ENCODE measurements around the gene TPCN1.

TPCN1 gene

GRCh38 chr12:113263431-113263963 is 42.2 kb downstream of the TPCN1 start:
- no peak for DNase-seq

- no peak for DNase-seq
These were observed 45.0 kb downstream of the TPCN1 start for GRCh38 chr12:113266106-113266895.

DNA sequence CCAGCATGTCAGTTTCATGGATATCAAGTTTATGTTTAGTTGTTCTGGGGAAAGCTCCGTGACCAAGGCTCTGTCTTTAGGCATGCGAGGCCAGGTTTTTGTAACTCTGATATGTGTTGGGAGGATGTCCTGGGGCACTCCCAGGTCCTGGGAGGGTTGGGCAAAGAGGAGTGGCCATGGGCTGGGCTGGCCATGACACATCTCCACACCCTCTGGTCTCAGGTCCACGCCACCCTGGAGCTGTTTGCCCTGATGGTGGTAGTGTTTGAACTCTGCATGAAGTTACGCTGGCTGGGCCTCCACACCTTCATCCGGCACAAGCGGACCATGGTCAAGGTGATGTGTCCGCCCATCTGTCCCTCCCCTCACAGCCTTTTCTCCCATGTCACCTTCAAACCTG is 46.4 kb downstream of the TPCN1 start:
- DNase-seq: no peak

DNA sequence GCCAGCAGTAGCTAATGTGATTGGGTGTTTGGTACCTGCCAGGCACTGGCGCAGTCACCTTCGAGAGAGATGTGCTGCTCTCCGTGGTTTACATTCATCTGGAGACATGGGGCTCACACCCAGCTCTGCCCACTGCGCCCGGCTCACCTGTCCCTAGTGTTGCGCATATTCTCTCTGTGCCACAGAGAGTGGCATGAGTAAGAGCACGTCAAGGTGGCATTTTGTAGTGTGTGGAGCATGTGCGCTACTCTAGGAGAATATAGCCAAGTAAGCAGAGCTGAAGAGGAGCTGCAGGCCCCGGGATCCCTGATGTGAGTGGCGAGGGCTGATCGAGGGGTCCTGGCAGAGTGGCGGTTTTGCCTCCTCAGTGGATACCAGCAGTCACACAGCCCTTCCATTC is 46.9 kb downstream of the TPCN1 start:
- DNase-seq: no peak

- no peak for DNase-seq
These were observed 47.4 kb downstream of the TPCN1 start for GRCh38 chr12:113268621-113269020.

DNA sequence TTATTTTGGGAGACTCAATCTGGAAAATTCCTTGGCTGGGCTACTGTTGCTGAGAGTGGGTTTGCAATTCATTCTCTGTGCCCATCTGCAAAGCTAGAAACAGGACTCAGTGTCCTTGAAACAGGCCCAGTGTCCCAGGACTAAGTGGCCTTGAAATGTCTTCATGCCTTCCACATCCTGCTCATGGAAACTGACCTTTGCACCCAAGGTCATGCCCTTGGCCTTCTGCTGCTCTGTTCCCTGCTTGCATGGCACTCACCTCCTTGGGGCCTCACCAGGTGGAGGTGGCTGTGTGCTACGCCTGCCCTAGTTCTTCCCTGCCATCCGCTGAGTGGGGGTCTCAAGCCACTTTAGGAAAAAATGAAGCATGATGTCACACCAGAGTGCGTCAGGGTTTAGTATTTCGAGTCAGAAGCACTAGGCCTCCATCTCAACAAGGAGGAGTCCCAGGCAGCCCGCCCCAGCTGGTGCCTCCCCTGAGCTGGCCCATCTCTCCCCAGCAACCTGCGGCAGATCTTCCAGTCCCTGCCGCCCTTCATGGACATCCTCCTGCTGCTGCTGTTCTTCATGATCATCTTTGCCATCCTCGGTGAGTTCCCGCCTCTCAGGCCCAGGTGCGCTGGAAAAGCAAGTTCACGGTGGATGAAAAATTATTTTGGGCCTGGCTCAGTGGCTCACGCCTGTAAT is 48.1 kb downstream of the TPCN1 start:
- DNase-seq: no peak

GRCh38 chr12:113270709-113271009 is 49.4 kb downstream of the TPCN1 start:
- no peak for DNase-seq

- DNase-seq: no peak
These were observed 50.2 kb downstream of the TPCN1 start for GRCh38 chr12:113271466-113271852.

GRCh38 chr12:113271853-113272561 is 50.7 kb downstream of the TPCN1 start:
- no peak for DNase-seq

GRCh38 chr12:113273053-113273725 is 51.9 kb downstream of the TPCN1 start:
- DNase-seq: no peak

- DNase-seq: no peak
These were observed 53.6 kb downstream of the TPCN1 start for GRCh38 chr12:113274848-113275247.

DNA sequence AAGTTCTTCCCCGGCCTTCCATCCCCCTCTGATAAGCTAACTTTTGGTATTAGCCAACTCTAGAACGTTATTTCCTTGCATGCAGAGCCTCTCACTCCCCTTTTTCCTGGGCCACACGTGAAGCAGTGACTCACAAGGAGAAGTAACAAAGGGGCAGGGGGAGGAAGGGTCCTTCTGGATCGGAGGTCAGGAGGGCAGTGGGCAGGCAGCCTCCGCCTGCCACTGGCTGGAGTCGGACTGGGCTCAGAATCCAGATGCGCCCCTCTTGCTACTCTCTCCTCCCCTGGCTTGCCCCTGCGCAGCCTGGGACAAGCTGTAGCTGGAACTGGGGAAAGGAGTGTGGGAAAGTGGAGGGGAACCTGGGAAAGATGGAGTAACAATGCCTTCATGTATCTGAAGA is 55.0 kb downstream of the TPCN1 start:
- no peak for DNase-seq

GRCh38 chr12:113276946-113277500 is 55.8 kb downstream of the TPCN1 start:
- no peak for DNase-seq

- DNase-seq: no peak
These were observed 56.2 kb downstream of the TPCN1 start for GRCh38 chr12:113277511-113277910.

- DNase-seq: no peak
These were observed 56.9 kb downstream of the TPCN1 start for GRCh38 chr12:113278141-113278540.

GRCh38 chr12:113278633-113279032 is 57.4 kb downstream of the TPCN1 start:
- no peak for DNase-seq

- DNase-seq: no peak
These were observed 63.5 kb downstream of the TPCN1 start for GRCh38 chr12:113284751-113285150.

GRCh38 chr12:113285679-113286610 is 64.7 kb downstream of the TPCN1 start:
- no peak for DNase-seq

GRCh38 chr12:113286712-113287111 is 65.4 kb downstream of the TPCN1 start:
- DNase-seq: no peak

GRCh38 chr12:113287146-113287898 is 66.1 kb downstream of the TPCN1 start:
- DNase-seq: no peak

DNA sequence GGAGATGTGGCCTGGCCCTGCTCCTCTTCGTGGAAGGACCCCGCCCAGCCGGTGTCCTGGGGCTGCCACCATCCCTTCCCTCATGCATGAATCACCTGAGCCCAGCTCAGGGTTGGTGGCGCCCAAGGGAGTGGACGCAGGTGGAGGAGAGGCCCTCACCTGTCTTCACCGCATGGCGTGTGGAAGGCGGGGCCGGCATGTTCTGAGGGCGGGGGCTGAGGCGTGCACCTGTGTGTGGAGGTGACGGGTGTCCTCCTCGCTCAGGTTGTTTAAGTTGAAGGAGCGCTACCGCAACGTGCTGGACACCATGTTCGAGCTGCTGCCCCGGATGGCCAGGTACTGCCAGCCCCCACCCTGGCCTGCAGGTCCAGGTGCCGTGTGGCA is 66.6 kb downstream of the TPCN1 start:
- DNase-seq: no peak
